Activated CD8-positive, alpha-beta memory T cell treated with anti-CD3 and anti-CD28 coated beads, Interleukin-2, amount 50 U/mL, for 24 hours (primary cell): Measurements from ENCODE around the gene ELOVL6.
"Not testable (repeated sequence)": the region's sequence is repeated elsewhere in the genome, so short reads cannot be mapped to it uniquely, and the experiment has no call there.

Source experiments
- DNase-seq: peaks from one replicate; pipeline ENCODE4 v3.0.0-alpha.2; 2020; ENCODE audit errors: extremely low read depth

ELOVL6 gene, protein sequence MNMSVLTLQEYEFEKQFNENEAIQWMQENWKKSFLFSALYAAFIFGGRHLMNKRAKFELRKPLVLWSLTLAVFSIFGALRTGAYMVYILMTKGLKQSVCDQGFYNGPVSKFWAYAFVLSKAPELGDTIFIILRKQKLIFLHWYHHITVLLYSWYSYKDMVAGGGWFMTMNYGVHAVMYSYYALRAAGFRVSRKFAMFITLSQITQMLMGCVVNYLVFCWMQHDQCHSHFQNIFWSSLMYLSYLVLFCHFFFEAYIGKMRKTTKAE

DNA sequence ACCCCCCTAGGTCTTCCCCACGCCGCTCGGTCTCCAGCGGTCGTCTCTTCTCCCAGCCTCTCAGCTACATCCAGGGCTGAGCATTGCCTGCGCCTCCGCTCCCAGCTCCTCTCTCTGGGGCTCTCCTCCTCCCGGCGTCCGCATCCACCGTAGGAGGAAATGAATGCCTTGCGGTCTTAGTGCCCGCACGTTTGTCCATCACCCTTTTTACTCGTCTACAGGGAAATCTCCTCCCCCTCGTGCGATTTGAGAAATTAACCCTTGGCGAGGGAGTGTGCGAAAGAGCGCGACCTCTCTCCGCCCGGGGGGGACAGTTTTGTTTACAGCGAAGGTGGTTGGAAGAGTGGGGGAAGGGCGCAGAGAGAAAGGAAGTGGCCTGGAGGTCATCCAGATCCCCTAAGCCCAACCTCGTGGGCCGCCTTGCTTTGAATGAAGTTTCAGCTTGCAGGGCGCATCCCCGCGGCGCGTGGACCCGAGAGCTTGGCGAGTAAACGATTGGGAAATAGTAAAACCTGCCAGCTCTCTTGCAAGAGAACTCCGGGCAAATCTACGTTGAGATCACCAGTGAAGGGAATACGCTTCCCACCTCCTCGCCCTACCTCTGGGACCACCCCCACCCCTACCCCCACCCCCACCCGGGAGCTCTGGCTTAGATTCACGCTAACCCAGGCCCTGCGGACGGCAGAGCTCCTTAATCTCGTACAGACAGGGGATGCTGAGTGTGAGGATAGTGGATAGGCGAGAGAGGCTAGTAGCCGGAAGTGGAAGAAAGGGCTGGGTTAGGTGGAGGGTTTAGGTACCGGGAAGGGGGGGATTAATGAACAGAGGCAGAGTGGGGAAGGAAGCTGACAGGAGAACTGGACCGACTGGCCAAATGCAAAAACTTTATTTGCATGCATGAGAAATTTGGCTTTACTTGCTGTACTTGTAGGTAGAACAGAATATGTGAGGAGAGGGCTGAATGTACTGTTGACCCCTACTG, at the start of gene ELOVL6:
Gene ELOVL6 (minus strand): TSS at position 181 of the 982 bp plus-strand sequence. CDS start 280 bp downstream, outside the sequence.
- DNase-seq: no peak

DNA sequence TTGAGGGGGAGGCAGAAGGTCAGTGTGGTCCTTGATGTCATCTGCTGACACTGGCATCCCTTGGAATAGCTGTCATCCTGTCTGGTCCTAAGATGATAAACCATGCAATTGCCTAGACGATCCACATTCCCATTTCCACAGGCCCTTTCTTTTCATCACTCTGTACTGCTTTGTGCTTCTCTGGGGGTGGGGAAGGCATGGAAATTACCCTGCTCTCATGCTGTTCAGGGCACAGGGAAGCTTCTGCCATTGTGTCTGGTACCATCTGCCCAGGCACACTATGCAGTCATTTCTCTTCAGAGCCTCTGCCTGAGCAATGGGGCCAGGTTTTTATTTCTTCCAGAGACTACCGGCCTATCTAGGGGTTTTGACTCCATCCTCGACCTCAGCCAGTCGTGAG, 49.7 kb upstream of the ELOVL6 start:
- no peak for DNase-seq

DNA sequence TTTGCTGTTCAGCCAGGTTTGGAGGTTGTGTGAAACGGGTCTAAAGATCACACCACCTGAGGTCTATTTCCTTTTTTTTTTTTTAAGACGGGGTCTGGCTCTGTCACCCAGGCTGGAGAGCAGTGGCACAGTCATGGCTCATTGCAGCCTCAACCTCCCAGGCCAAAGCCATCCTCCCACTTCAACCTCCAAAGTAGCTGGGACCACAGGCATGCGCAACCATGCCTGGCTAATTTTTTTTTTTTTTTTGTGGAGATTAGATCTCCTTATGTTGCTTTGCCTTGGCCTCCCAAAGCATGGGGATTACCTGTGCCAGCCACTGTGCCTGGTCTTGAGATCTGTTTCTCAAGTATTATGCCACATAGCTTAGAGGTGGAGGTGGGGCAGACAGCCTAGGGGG, 49.2 kb upstream of the ELOVL6 start:
- no peak for DNase-seq

DNA sequence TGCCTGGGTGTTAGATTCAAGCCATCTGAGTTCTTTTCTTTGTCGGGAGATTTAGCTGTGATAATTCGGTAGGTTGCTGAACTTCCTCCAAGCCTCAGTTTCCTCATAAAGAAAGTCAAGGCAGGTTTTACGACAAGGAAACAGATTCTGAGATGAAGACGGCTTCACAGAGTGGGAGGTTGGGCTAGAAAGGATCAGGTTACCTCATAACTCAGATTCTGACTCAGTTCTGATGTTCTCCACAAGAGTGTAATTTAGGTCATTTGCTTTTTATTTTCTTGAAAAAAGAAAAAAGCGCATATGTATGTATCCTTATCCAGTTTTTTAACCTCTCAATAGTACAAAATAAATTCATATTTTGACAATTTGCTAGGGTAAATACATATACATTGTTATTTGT, 47.2 kb upstream of the ELOVL6 start:
- DNase-seq: no peak

DNA sequence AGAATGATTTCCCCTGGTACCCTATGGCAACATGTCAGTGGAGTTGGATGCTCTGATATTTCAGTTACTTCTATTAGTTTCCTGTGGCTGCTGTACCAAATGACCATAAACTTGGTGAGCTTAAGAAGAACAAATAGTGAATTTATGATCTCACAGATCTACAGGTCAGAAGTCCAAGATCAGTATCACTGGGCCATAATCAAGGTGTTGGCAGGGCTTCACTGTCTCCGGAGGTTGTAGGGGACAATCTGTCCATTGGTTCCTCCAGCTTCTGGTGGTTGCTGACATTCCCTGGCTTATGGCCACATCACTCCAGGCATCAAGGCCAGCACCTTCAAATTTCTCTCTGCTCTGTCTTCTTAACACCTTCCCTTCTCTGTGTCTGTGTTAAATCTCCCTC, 37.9 kb upstream of the ELOVL6 start:
- no peak for DNase-seq

DNA sequence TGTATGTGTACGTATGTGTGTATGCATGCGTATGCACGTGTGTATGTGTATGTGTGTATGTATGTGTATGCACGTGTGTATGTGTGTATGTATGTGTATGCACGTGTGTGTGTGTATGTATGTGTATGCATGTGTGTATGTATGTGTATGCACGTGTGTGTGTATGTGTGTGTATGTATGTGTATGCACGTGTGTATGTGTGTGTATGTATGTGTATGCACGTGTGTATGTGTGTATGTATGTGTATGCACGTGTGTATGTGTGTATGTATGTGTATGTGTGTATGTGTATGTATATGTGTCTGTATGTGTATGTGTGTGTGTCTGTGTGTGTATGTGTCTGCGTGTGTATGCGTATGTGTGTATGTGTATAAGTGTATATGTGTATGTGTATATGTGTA, 35.2 kb upstream of the ELOVL6 start:
- DNase-seq: not testable (repeated sequence)

DNA sequence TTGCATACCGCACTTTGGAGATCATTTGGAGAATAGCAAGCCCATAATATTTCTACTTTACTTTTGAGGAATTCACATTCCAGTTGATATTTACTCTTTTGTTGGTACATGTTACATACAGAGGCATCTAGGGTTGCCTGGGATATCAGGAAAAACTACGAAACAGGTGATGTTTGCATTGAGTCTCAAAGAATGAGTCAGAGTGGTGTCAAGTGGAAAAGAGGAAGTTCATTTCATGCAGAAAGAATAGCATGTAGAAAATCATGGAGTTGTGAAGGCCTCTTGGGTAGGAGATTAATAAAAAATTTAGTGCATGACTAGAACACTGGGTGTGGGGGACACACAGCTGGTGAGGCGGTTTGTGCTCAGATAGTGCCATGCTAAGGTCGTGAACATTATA, 33.5 kb upstream of the ELOVL6 start:
- no peak for DNase-seq

DNA sequence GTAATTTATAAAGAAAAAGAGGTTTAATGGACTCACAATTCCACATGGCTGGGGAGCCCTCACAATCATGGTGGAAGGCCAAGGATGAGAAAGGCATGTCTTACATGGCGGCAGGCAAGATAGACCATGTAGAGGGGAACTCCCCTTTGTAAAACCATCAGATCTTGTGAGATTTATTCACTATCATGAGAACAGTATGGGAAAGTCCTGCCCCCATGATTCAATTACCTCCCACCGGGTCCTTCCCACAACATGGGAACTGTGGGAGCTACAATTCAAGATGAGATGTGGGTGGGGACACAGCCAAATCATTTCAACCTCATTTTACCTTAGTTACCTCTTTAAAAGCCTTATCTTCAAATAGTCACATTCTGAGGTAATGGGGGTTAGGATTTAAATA, 30.9 kb upstream of the ELOVL6 start:
- DNase-seq: no peak

DNA sequence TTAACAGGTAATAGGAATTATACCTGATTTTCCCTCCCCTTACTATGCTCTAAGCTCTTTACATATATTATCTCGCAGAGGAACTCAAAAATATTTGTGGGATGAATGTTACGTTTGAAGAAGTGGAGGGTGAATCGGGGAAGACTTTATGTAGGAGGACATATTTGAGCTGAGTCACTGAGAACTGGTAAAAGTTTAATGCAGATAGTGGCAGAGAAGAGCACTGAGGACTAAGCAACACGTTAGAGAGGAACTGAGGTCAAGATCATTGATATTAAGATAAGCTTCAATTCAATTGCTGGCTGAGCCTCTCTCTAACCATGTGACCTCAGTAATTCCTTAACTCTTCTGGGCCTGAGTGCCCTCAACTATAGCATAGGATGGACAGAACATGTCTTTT, 26.4 kb upstream of the ELOVL6 start:
- no peak for DNase-seq

DNA sequence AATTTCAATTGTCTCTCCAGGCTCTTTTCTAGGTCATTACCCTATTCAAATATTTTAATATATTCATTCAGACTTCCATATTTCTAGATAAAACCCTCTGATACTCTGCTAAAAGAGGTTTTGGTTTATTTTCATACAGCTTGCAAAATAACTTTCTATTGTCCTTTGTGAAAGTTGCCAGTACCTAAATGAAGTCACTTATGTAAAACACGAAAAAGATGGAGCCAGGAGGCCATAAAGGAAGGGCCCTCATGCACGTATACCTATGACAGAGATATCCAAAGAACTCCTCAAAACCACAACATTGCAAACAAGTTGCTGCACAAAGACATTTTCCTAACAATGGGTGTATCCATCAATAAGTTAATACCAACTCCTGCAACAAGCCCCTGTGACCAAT, 25.7 kb upstream of the ELOVL6 start:
- DNase-seq: no peak

DNA sequence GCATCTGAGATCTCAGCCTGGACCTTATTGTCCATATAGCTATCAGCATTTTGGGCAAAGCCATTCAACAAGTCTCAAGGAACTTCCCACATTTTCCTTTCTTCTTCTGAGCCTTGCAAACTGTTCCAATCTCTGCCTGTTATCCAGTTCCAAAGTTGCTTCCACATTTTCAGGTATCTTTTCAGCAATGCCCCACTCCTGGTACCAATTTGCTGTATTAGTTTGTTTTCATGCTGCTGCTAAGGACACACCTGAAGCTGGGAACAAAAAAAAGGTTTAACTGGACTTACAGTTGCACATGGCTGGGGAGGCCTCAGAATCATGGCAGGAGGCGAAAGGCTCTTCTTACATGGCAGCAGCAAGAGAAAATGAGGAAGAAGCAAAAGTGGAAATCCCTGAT, 20.5 kb upstream of the ELOVL6 start:
- not testable (repeated sequence) for DNase-seq

DNA sequence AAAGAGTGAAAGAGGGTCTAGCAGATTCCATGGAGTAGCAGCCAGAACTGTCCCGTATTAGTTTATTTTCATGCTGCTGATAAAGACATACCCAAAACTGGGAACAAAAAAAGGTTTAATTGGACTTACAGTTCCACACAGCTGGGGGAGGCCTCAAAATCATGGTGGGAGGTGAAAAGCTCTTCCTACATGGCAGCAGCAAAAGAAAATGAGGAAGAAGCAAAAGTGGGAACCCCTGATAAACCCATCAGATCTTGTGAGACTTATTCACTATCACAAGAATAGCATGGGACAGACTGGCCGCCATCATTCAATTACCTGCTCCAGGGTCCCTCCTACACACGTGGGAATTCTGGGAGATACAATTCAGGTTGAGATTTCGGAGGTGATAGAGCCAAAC, 18.8 kb upstream of the ELOVL6 start:
- not testable (repeated sequence) for DNase-seq

DNA sequence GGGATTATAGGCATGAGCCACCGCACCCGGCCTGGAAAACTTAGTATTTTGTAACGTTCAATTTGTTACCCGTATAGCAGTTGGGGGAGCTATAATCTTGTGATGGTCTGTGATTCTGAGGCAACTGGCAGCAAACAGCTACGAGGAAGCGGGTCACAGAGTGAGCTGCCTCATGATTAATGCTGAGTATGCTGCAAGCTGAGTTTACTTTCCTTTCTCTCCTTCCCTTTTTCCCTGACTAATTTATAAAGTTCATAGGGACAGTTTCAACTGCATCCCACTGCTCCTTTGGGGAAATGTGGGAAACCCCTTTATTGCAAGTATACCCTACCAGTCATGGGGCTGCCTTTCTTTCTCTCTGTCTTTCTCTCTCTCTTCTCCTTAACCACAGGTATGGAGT, 17.7 kb upstream of the ELOVL6 start:
- DNase-seq: no peak

DNA sequence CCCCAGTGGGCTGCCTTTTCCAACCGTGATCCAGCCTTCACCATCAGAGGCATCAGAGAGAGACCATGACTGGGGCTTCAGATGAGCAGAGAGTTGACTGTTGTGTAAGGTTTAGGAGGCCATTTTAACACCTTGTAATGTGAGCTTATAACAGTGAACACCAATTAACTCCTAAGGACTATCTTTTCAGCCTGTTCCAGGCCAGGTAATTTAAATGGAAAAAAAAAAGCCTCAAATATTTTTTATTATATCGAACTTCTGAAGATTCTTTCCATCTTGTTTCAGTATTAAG, 13.3 kb upstream of the ELOVL6 start:
- no peak for DNase-seq

DNA sequence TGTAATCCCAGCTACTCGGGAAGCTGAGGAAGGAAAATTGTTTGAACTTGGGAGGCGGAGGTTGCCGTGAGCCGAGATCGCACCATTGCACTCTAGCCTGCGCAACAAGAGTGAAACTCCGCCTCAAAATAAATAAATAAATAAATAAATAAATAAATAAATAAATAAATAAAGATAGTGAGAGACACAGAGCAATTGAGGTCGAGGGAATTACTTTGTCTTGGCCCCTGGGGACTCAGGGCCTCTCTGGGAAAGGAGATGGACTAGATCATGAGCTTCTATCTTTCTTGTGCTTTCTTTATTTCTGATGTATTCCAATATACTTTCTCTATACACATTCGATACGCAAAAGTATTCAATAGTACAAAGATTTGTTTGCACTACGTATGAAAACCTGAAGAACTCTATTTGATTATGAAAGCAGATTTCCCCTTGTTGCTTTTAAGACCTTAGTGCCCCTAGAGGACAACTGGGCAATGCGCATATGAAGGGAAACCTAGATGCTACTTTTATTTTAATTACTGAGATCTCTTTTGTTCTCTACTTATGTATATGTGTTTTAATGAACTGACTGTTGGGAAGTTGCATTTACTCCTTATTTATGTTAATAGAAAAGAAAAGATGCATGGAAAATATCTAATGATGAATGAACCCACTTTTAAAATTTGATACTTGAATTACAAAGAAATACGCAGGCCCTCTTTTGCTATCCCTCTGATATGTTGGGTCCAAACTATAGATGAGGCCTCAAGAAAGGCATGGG, 12.8 kb upstream of the ELOVL6 start:
- no peak for DNase-seq

DNA sequence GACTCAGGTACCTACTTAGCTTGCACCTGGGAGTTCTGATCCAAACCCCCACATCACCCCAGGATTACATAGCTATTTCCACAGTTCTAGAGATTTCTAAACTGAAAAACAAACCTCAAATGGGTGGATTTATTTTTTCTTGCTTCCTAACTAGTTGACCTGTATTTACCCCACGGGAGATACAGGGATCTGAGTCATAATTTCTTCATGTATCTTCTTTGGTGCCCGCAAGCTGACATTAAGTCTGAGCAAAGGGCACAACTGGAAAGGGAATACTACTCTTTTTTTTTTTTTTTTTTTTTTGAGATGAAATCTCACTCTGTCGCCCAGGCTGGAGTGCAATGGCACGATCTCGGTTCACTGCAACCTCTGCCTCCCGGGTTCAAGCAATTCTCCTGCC, 10.0 kb upstream of the ELOVL6 start:
- no peak for DNase-seq

DNA sequence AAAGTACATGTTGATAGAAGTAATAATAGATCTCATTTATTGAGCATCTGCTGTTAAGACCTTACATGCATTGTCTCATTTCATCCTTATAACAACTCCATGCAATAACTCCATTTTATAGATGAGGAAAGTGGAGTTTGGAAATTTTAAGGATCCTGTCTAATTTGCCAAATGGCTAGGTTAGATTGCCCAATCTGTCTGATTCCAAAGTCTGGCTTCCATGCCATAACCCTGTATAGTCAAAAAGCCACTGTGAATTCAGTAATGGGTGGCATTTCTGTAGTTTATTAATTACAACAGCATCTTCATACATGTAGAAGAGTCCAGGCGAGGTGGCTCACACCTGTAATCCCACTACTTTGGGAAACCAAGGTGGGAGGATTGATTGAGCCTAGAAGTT, 8.8 kb upstream of the ELOVL6 start:
- no peak for DNase-seq

DNA sequence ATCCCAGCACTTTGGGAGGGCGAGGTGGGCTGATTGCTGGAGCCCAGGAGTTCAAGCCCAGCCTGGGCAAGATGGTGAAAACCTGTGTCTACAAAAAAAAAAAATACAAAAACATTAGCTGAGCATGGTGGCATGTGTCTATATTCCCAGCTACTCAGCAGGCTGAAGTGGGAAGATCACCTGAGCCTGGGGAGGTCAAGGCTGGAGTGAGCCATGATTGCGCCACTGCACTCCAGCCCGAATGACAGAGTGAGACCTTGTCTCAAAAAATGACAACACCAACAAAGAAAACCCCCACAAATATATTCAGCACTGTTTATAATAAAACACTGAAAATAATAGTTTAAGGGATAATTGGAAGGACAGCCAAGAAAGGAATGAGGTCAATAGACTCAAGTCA, 3.6 kb upstream of the ELOVL6 start:
- no peak for DNase-seq

DNA sequence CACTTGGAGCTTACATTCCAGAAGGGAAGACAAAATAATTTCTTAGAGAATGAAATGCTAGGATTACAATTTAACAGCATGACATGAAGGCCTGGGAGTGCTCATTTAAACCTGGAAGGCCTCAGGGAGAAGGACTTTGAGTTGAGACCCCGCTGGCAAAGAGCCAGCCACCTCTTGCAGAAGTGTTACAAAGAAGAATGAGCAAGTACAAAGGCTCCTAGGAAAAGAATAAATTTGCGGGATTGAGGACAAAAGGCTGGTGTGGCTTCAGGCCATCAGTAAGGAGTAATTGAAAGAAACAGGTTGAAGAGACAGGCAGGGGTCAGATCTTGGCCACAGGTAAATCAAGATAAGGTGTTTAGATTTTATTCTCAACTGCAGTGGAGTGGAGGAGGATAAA, 3.1 kb upstream of the ELOVL6 start:
- DNase-seq: no peak

DNA sequence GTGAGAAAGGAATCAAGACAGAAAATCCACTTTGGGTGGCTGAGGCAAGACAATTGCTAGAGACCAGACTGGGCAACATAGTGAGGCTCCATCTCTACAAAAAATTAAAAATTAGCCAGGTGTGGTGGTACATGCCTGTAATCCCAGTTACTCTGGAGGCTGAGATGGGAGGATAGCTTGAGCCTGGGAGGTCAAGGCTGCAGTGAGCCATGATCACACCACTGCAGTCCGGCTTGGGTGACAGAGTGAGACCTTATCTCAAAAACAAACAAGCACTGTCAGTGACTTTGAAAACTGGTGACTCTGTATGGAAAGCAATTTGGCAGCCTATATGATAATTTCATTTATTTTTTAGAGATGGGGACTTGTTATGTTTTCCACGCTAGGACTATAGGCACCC, 2.3 kb upstream of the ELOVL6 start:
- no peak for DNase-seq

DNA sequence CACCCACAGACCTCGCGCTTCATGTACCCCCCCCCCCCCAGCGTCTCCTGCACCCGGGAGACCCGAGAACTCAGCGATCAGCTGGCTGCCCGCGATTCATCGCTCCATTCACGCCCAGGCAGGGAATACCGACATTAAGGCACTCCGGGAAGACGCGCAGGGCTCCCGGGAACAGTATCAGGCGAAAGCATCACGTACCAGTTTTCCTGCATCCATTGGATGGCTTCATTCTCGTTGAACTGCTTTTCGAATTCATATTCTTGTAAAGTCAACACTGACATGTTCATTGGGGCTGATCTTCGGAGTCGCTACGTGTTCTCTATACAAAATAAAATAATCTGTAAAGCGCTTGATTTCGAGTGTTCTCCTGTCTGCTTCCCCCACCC, 373 bp downstream of the ELOVL6 start:
- DNase-seq: no peak

DNA sequence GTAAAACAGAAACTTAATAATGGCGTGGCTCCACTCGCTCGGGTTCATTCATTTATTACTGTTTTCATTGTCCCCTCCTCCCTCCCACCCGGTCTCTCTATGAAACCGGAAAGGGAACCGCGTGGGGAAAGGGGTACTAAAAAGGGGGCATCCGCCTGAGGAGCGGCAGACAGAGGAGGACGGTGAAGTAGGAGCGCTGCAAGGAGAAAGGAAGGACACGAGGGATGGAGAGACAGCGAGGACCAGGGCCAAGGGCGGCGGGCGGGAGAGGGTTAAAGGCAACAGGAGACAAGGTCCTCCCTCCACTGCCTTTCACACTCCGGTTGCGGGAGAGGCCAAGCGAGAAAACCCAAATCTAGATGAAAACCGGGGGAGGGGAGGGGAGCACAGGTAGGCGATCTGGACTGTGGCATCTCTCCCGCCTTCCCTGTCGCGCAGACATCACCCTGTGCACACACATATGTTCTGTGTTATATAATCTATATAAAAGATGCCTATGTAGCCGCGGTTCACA, 829 bp downstream of the ELOVL6 start:
- DNase-seq: no peak
